NCI-H510A (cell line): Measurements from ENCODE around the gene ZNHIT1.
"Not testable (repeated sequence)": the region's sequence is repeated elsewhere in the genome, so short reads cannot be mapped to it uniquely, and the experiment has no call there.

Experiments used
- DNase-seq: peaks from one replicate; lab custom pipeline; 2025; lab: John Stamatoyannopoulos, UW

The ZNHIT1 gene

GRCh38 chr7:101186844-101187428 lies 31.0 kb upstream of the ZNHIT1 start:
- DNase-seq: no peak

GRCh38 chr7:101189109-101189508 lies 28.9 kb upstream of the ZNHIT1 start:
- DNase-seq: no peak

- no peak for DNase-seq
Observed at GRCh38 chr7:101195884-101196283, 22.1 kb upstream of the ZNHIT1 start.

GRCh38 chr7:101197991-101198390 lies 20.0 kb upstream of the ZNHIT1 start:
- DNase-seq: no peak

- DNase-seq: no peak
Observed at GRCh38 chr7:101198476-101198875, 19.5 kb upstream of the ZNHIT1 start.

GRCh38 chr7:101199522-101199921 lies 18.4 kb upstream of the ZNHIT1 start:
- not testable (repeated sequence) for DNase-seq

- DNase-seq: no peak
Observed at GRCh38 chr7:101200504-101200861, 17.5 kb upstream of the ZNHIT1 start.

- no peak for DNase-seq
Observed at GRCh38 chr7:101200862-101201599, 16.9 kb upstream of the ZNHIT1 start, which contains the start of gene MOGAT3. MOGAT3 (minus strand) TSS chr7:101201036; CDS start chr7:101200854, 182 bp downstream.

GRCh38 chr7:101201695-101202602 lies 16.0 kb upstream of the ZNHIT1 start:
- no peak for DNase-seq

- DNase-seq: no peak
Observed at GRCh38 chr7:101202603-101202918, 15.4 kb upstream of the ZNHIT1 start.

GRCh38 chr7:101203740-101204738 lies 13.9 kb upstream of the ZNHIT1 start:
- DNase-seq: not testable (repeated sequence)

- DNase-seq: no peak
Observed at GRCh38 chr7:101205901-101206664, 11.9 kb upstream of the ZNHIT1 start.

- no peak for DNase-seq
Observed at GRCh38 chr7:101206665-101207042, 11.3 kb upstream of the ZNHIT1 start.

GRCh38 chr7:101207459-101207858 lies 10.5 kb upstream of the ZNHIT1 start:
- no peak for DNase-seq

GRCh38 chr7:101208794-101209193 lies 9.2 kb upstream of the ZNHIT1 start:
- no peak for DNase-seq

- DNase-seq: no peak
Observed at GRCh38 chr7:101210143-101210542, 7.8 kb upstream of the ZNHIT1 start.

GRCh38 chr7:101211501-101211900 lies 6.5 kb upstream of the ZNHIT1 start:
- no peak for DNase-seq

- DNase-seq: no peak
Observed at GRCh38 chr7:101212014-101212413, 6.0 kb upstream of the ZNHIT1 start.

GRCh38 chr7:101216001-101216859 lies 1.7 kb upstream of the ZNHIT1 start:
- DNase-seq: no peak

- DNase-seq: no peak
Observed at GRCh38 chr7:101216860-101217387, 1.0 kb upstream of the ZNHIT1 start.
